ENCODE data around the gene PROSER3. TPM values are rescaled to one million over a fixed set of nuclear protein-coding genes. Genes with fewer than 3 reads are reported as not detected.

The PROSER3 gene
- polyA plus RNA-seq, 1 donor (not counting 4 experiments of a cell fraction or from before 2014, with no cell fraction given): 5.5 TPM

DNA sequence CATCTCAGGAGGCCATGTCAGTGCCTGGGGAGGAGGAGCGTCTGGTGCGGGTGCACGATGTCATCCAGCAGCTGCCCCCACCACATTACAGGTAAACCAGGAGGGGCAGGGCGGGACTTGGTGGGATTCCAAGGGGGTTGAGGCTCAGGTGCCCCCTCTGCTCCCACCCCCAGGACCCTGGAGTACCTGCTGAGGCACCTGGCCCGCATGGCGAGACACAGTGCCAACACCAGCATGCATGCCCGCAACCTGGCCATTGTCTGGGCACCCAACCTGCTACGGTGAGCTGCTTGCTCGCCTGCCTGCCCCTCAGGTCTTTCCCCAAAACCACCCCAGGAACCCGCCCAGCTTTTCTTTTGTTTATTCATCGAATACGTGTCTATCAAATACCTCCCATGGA is 24.6 kb downstream of the PROSER3 start:
- Histone ChIP-seq H3K79me2 (ENCODE audit: control insufficient read depth, insufficient read depth, low read length) (no peaks in the 10 kb centered on the region), H3K36me3 (ENCODE audit: control insufficient read depth in 2 of 2, extremely low read depth in 1 of 2, insufficient read depth in 2 of 2, low read length in 2 of 2) (no peaks in the 10 kb centered on the region), H3K4me1 (ENCODE audit: control insufficient read depth, extremely low read depth, insufficient read depth, low read length) (no peaks in the 10 kb centered on the region), H3K9ac (ENCODE audit: control insufficient read depth, extremely low read depth, insufficient read depth, low read length) (no peak overlapping the region), H3K27me3 (ENCODE audit: control insufficient read depth, extremely low read depth, insufficient read depth, low read length) (no peaks in the 10 kb centered on the region), H3K9me1 (ENCODE audit: control insufficient read depth, extremely low read depth, insufficient read depth, low read length) (no peaks in the 10 kb centered on the region), H2AFZ (ENCODE audit: control insufficient read depth, low read length) (no peak overlapping the region), H3K4me2 (ENCODE audit: control insufficient read depth, extremely low read depth, insufficient read depth, low read depth, low read length) (no peak overlapping the region), H3K9me3 (ENCODE audit: control insufficient read depth, low read depth, low read length) (no peaks in the 10 kb centered on the region), H3K27ac (ENCODE audit: control insufficient read depth, insufficient read depth, low read length) (no peak overlapping the region), H4K20me1 (ENCODE audit: control insufficient read depth, extremely low read depth, insufficient read depth, low read length) (no peaks in the 10 kb centered on the region), H3K4me3 (ENCODE audit: control insufficient read depth in 2 of 3, extremely low read depth in 1 of 3, insufficient read depth in 2 of 3, low read depth in 1 of 3, low read length in 3 of 3) (no peak overlapping the region)
- DNase-seq (ENCODE audit: low read depth, low spot score) (no peak), FAIRE-seq (no peak)
- dilution Hi-C loops (cut with MboI; ENCODE audit: extremely low pct_ligation_motif_present, low sequenced_read_pairs): no loop called here
- TF ChIP-seq EZH2 (IDR thresholded peaks at IDR 0.05; ENCODE audit: low read length): no peak
- no peak for TF ChIP-seq CTCF (optimal IDR thresholded peaks at IDR 0.05 in 1 of 3, IDR thresholded peaks at IDR 0.05 in 1 of 3, conservative IDR thresholded peaks at IDR 0.05 in 1 of 3; ENCODE audit: extremely low read depth in 1 of 3, insufficient read depth in 2 of 3, low read length in 3 of 3)

DNA sequence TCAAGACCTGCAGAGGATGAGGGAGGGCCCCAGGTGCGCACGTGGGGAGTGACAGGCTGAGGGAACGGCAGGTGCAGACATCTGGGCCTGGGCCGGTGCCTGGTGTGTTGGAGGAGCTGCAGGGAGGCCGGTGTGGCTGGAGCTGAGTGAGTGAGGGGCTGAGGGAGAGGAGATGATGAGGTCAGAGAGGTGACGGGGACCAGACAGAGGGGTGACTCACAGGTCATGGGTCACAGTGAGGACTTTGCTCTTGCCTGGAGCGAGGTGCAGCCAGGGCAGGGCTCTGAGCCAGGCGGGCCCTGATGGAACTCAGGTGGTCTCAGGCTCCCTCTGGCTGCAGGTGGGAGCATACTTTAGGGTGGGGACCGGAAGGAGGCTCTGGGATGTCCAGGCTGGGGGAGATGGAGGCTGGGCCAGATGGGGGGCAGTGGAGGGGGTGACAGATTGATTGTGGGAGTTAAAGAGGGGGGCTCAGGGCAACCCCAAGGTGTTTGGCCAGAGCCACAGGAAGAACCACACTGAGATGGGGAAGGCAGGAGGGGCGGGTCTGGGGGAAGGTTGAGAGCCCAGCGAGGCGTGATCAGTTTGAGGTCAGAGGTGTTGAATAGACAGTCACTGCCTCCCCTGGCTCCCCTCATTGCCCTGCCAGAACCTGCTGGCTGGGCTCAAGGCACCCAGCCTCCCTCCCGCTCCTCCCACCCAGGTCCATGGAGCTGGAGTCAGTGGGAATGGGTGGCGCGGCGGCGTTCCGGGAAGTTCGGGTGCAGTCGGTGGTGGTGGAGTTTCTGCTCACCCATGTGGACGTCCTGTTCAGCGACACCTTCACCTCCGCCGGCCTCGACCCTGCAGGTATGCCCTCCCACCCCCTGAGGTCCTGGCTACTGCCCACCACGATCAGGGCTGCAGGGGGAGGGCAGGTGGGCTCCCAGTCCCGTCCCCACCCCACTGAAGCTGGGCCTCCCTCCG is 25.8 kb downstream of the PROSER3 start:
- H2AFZ ChIP-seq (ENCODE audit: control insufficient read depth, low read length): no peak overlapping the region
- H3K9ac ChIP-seq (ENCODE audit: control insufficient read depth, extremely low read depth, insufficient read depth, low read length): no peak overlapping the region
- no peak for DNase-seq (ENCODE audit: low read depth, low spot score)
- no peaks in the 10 kb centered on the region for H3K9me1 ChIP-seq (ENCODE audit: control insufficient read depth, extremely low read depth, insufficient read depth, low read length)
- no peak overlapping the region for H3K4me3 ChIP-seq (ENCODE audit: control insufficient read depth in 2 of 3, extremely low read depth in 1 of 3, insufficient read depth in 2 of 3, low read depth in 1 of 3, low read length in 3 of 3)
- no peak for TF ChIP-seq EZH2 (IDR thresholded peaks at IDR 0.05; ENCODE audit: low read length)
- no peak for TF ChIP-seq CTCF (optimal IDR thresholded peaks at IDR 0.05 in 1 of 3, IDR thresholded peaks at IDR 0.05 in 1 of 3, conservative IDR thresholded peaks at IDR 0.05 in 1 of 3; ENCODE audit: extremely low read depth in 1 of 3, insufficient read depth in 2 of 3, low read length in 3 of 3)
- no peaks in the 10 kb centered on the region for H3K36me3 ChIP-seq (ENCODE audit: control insufficient read depth in 2 of 2, extremely low read depth in 1 of 2, insufficient read depth in 2 of 2, low read length in 2 of 2)
- no peaks in the 10 kb centered on the region for H3K9me3 ChIP-seq (ENCODE audit: control insufficient read depth, low read depth, low read length)
- dilution Hi-C loops (cut with MboI; ENCODE audit: extremely low pct_ligation_motif_present, low sequenced_read_pairs): no loop called here
- no peak for FAIRE-seq
- no peaks in the 10 kb centered on the region for H3K79me2 ChIP-seq (ENCODE audit: control insufficient read depth, insufficient read depth, low read length)
- H4K20me1 ChIP-seq (ENCODE audit: control insufficient read depth, extremely low read depth, insufficient read depth, low read length): peaks cover 2% of the 10 kb centered on the region
- H3K4me2 ChIP-seq (ENCODE audit: control insufficient read depth, extremely low read depth, insufficient read depth, low read depth, low read length): no peak overlapping the region
- no peak overlapping the region for H3K27ac ChIP-seq (ENCODE audit: control insufficient read depth, insufficient read depth, low read length)
- no peaks in the 10 kb centered on the region for H3K4me1 ChIP-seq (ENCODE audit: control insufficient read depth, extremely low read depth, insufficient read depth, low read length)
- H3K27me3 ChIP-seq (ENCODE audit: control insufficient read depth, extremely low read depth, insufficient read depth, low read length): no peaks in the 10 kb centered on the region

Data from keratinocyte (primary cell).